Endothelial cell of umbilical vein (primary cell): ENCODE results near the gene RAB7B. TPM values are rescaled to one million over a fixed set of nuclear protein-coding genes. Genes with fewer than 3 reads are reported as not detected.

Source experiments
- BruUV-seq: library from RNA; stranded (reverse); fragments of 400-500 nt; replicated peaks from 2 replicates; lab custom pipeline; 2021; lab: Mats Ljungman, UMichigan
- CTCF ChIA-PET: fragments of 300-600, 350-600 bp; sonication (Branson Sonifier 250); formaldehyde crosslinking; loops from one replicate; lab custom pipeline; 2021; ENCODE audit warnings: antibody characterized with exemption, inconsistent platforms; lab: Charles Lee
- POLR2A ChIA-PET: fragments of 300-600, 350-600 bp; sonication (Branson Sonifier 250); formaldehyde crosslinking; loops from one replicate; lab custom pipeline; 2021; ENCODE audit warnings: antibody characterized with exemption, inconsistent platforms; lab: Charles Lee
- DNase-seq: peaks from one replicate; pipeline ENCODE4 v3.0.0-alpha.2; 2011; ENCODE audit warnings: low read depth, low spot score
- FAIRE-seq: peaks from 2 replicates; lab custom pipeline; 2011; peaks lifted over from hg19 to GRCh38; lab: Jason Lieb, UNC
- H2AFZ ChIP-seq: 2 replicates; pipeline ENCODE4 v1.6.0; 2012; ENCODE audit warnings: low read depth, low read length, control low read depth, inconsistent platforms
- H3K27ac ChIP-seq: 2 replicates; pipeline ENCODE4 v1.5.1; 2011; ENCODE audit warnings: low read depth, mild to moderate bottlenecking, control low read depth, low read length, moderate library complexity; ENCODE audit not compliant: insufficient read depth
- H3K27me3 ChIP-seq, 2 experiments: 2 replicates each; pipeline versions ENCODE4 v1.6.0 to v1.6.1; 2011; ENCODE audit warnings: low read length in 2 of 2, mixed read lengths in 1 of 2; ENCODE audit not compliant: control insufficient read depth in 2 of 2, insufficient read depth in 2 of 2
- H3K36me3 ChIP-seq, 2 experiments: 2 replicates in 1 of 2; 3 replicates in 1 of 2; pipeline ENCODE4 v1.5.1; 2011; ENCODE audit warnings: low read length in 2 of 2, mild to moderate bottlenecking in 1 of 2, moderate library complexity in 1 of 2; ENCODE audit not compliant: control insufficient read depth in 2 of 2, insufficient read depth in 2 of 2; ENCODE audit errors: extremely low read depth in 1 of 2
- H3K4me1 ChIP-seq: 3 replicates; pipeline ENCODE4 v1.5.1; 2011; ENCODE audit warnings: mild to moderate bottlenecking, low read length; ENCODE audit not compliant: control insufficient read depth, insufficient read depth; ENCODE audit errors: extremely low read depth
- H3K4me2 ChIP-seq: 2 replicates; pipeline ENCODE4 v1.6.1; 2011; ENCODE audit warnings: low read length, control low read depth, mixed read lengths; ENCODE audit not compliant: insufficient read depth
- H3K4me3 ChIP-seq, 3 experiments: fragments of 200-600 bp in 1 of 3; sonication (generic), shearing (Covaris generic) in 1 of 3; replicated peaks in 1 of 3; 2 replicates each; pipeline ENCODE4 v1.5.1; 2011 to 2016; ENCODE audit warnings: control low read depth in 3 of 3, low read length in 3 of 3, mild to moderate bottlenecking in 2 of 3, inconsistent platforms in 1 of 3, low read depth in 1 of 3, moderate library complexity in 1 of 3; ENCODE audit not compliant: insufficient read depth in 1 of 3
- H3K79me2 ChIP-seq: 2 replicates; pipeline ENCODE4 v1.6.0; 2012; ENCODE audit warnings: low read length, inconsistent platforms; ENCODE audit not compliant: control insufficient read depth, insufficient read depth
- H3K9ac ChIP-seq: replicated peaks from 2 replicates; pipeline ENCODE3; 2011; ENCODE audit warnings: low read length, control low read depth; ENCODE audit not compliant: insufficient read depth; ENCODE audit errors: extremely low read depth
- H3K9me1 ChIP-seq: replicated peaks from 3 replicates; pipeline ENCODE4 v1.6.0; 2011; ENCODE audit warnings: mild to moderate bottlenecking, low read length; ENCODE audit not compliant: control insufficient read depth, insufficient read depth; ENCODE audit errors: extremely low read depth
- H3K9me3 ChIP-seq: replicated peaks from 2 replicates; pipeline ENCODE4 v1.5.1; 2012; ENCODE audit warnings: low read length, inconsistent platforms; ENCODE audit not compliant: control insufficient read depth, insufficient read depth
- H4K20me1 ChIP-seq: replicated peaks from 2 replicates; pipeline ENCODE3; 2011; ENCODE audit warnings: mild to moderate bottlenecking, low read length; ENCODE audit not compliant: control insufficient read depth, insufficient read depth; ENCODE audit errors: extremely low read depth
- CTCF ChIP-seq, 2 donors: IDR thresholded peaks; 1 replicate in 1 of 2; 2 replicates in 1 of 2; pipeline ENCODE4 v1.5.1; 2011; ENCODE audit warnings: low read length in 2 of 2, mild to moderate bottlenecking in 2 of 2, moderate library complexity in 2 of 2, control low read depth in 1 of 2, inconsistent platforms in 1 of 2, low read depth in 1 of 2; ENCODE audit not compliant: insufficient read depth in 1 of 2; ENCODE audit errors: extremely low read depth in 1 of 2
- EZH2 ChIP-seq: IDR thresholded peaks from 2 replicates; pipeline ENCODE4 v1.6.1; 2012; ENCODE audit warnings: borderline replicate concordance, low read depth, mild to moderate bottlenecking, moderate library complexity, low read length, inconsistent platforms; ENCODE audit not compliant: severe bottlenecking
- FOS ChIP-seq: IDR thresholded peaks from 2 replicates; pipeline ENCODE4 v1.6.1; 2011; ENCODE audit warnings: mild to moderate bottlenecking, low read length, moderate library complexity, borderline replicate concordance; ENCODE audit not compliant: insufficient read depth
- GATA2 ChIP-seq: IDR thresholded peaks from 2 replicates; pipeline ENCODE4 v1.7.0; 2011; ENCODE audit warnings: low read depth, mild to moderate bottlenecking, moderate library complexity, mixed read lengths, low read length; ENCODE audit not compliant: insufficient read length, insufficient read depth
- JUN ChIP-seq: IDR thresholded peaks from 2 replicates; pipeline ENCODE4 v1.6.1; 2011; ENCODE audit warnings: borderline replicate concordance, low read depth; ENCODE audit not compliant: insufficient read length, insufficient read depth
- MAX ChIP-seq: IDR thresholded peaks from 2 replicates; pipeline ENCODE4 v1.6.1; 2011; ENCODE audit not compliant: insufficient read depth, insufficient read length
- MYC ChIP-seq: IDR thresholded peaks from one replicate; pipeline ENCODE4 v1.6.1; 2011; ENCODE audit warnings: mild to moderate bottlenecking, low read depth, low read length
- POLR2A ChIP-seq: IDR thresholded peaks from 2 replicates; pipeline ENCODE4 v1.6.1; 2012; ENCODE audit warnings: low read depth, mild to moderate bottlenecking, control low read depth, low read length
- POLR2AphosphoS5 ChIP-seq: IDR thresholded peaks from 2 replicates; pipeline ENCODE4 v1.6.1; 2012; ENCODE audit warnings: low read depth, mild to moderate bottlenecking, control low read depth, low read length, moderate library complexity; ENCODE audit not compliant: insufficient read depth
- dilution Hi-C: fragments of 300-500 bp; cut with MboI; formaldehyde crosslinking; loops from one replicate; pipeline ENCODE4 v1.15.0; 2019; ENCODE audit warnings: low sequenced_read_pairs; ENCODE audit not compliant: extremely low pct_ligation_motif_present
- intact Hi-C: fragments of 100-400 bp; cut with micrococcal nuclease; formaldehyde crosslinking; loops from one replicate; pipeline ENCODE4 v1.10.0; 2022
- polyA plus RNA-seq, 4 experiments: library from polyadenylated mRNA; depleted of rRNA in 3 of 4; stranded (reverse) in 3 of 4; unstranded in 1 of 4; fragments of >200 nt; gene quantifications; 2 replicates each; pipeline versions ENCODE4 v1.2.1 to v1.2.3, GENCODE V29; 2011 to 2012; ENCODE audit warnings: missing spikeins in 1 of 4
- total RNA-seq: library from RNA; stranded (reverse); gene quantifications from 2 replicates; pipeline ENCODE4 v1.2.3, GENCODE V29; 2021

Gene RAB7B
- total and polyA plus RNA-seq, 2 donors (not counting 3 experiments of a cell fraction or from before 2014, with no cell fraction given), result 0.15 TPM; not detected in 1

GRCh38 chr1:206032380-206033140 lies 29.4 kb upstream of the RAB7B start:
- peak overlapping the region; percentile 92 for H3K27ac ChIP-seq
- H3K9me1 ChIP-seq, result no peaks in the 10 kb centered on the region
- no peaks in the 10 kb centered on the region for H3K36me3 ChIP-seq
- H3K4me3 ChIP-seq, result peak overlapping the region in 1 of 3 experiments; percentile 13
- peak overlapping the region; percentile 77 for H2AFZ ChIP-seq
- FAIRE-seq, result peak; percentile 89
- H3K9me3 ChIP-seq, result no peaks in the 10 kb centered on the region
- H3K79me2 ChIP-seq, result no peaks in the 10 kb centered on the region
- H3K4me2 ChIP-seq, result peak overlapping the region; percentile 62
- BruUV-seq, result TSS peak; percentile 85
- H3K4me1 ChIP-seq, result peaks cover 32% of the 10 kb centered on the region
- H3K9ac ChIP-seq, result peak overlapping the region; percentile 57
- peak; percentile 92 for TF ChIP-seq JUN
- TF ChIP-seq EZH2, result no peak
- TF ChIP-seq MAX, result no peak
- peak; percentile 37 for TF ChIP-seq GATA2
- no peak for TF ChIP-seq FOS
- CTCF ChIA-PET, result interaction anchor here (0.8 to 5.9 kb wide), 9 partner anchors 9 to 114 kb away, joined by 3 to 139 read pairs (median 7); no protein-coding TSS in a partner anchor
- H4K20me1 ChIP-seq, result no peaks in the 10 kb centered on the region
- dilution Hi-C loops (no loop called here), intact Hi-C loops (no loop called here)
- DNase-seq, result peak; percentile 91
- H3K27me3 ChIP-seq, result no peaks in the 10 kb centered on the region
- POLR2A ChIA-PET, result no interaction called here

GRCh38 chr1:206030714-206031113 lies 27.5 kb upstream of the RAB7B start:
- H3K9ac ChIP-seq, result no peak overlapping the region
- no peaks in the 10 kb centered on the region for H3K9me1 ChIP-seq
- H3K27ac ChIP-seq, result no peak overlapping the region
- no TSS peak for BruUV-seq
- no peaks in the 10 kb centered on the region for H3K27me3 ChIP-seq
- H4K20me1 ChIP-seq, result no peaks in the 10 kb centered on the region
- TF ChIP-seq GATA2 (no peak), MYC (no peak), FOS (no peak), MAX (no peak), POLR2A (no peak), CTCF (IDR thresholded peaks at IDR 0.05; ENCODE audit: extremely low read depth in 1 of 2, insufficient read depth in 1 of 2, low read depth in 1 of 2, low read length in 2 of 2) (peak; percentile 86), POLR2AphosphoS5 (no peak), EZH2 (no peak)
- dilution Hi-C loops, result no loop called here
- H3K36me3 ChIP-seq, result no peaks in the 10 kb centered on the region
- DNase-seq, result peak; percentile 75
- peak overlapping the region; percentile 41 for H2AFZ ChIP-seq
- ChIA-PET CTCF (interaction anchor here (0.7 to 5.9 kb wide), 23 partner anchors 9 to 239 kb away, joined by 3 to 139 read pairs (median 5); no protein-coding TSS in a partner anchor), POLR2A (no interaction called here)
- H3K79me2 ChIP-seq, result no peaks in the 10 kb centered on the region
- intact Hi-C loops, result loop anchor here (1.0 kb wide), 3 partner anchors 42 to 76 kb away; no protein-coding TSS in a partner anchor
- no peaks in the 10 kb centered on the region for H3K9me3 ChIP-seq
- H3K4me3 ChIP-seq, result no peak overlapping the region
- peaks cover 32% of the 10 kb centered on the region for H3K4me1 ChIP-seq
- H3K4me2 ChIP-seq, result no peak overlapping the region
- peak; percentile 81 for FAIRE-seq
